ENCODE measurements around the gene C6orf58. TPM values are rescaled to one million over a fixed set of nuclear protein-coding genes. Genes with fewer than 3 reads are reported as not detected.

The C6orf58 gene
- total and polyA plus RNA-seq, 10 of the 15 experiments (the other 5 are each of a cell fraction or from before 2014, with no cell fraction given): 0.06 to 0.43 (median 0.12) TPM; not detected in 2

DNA sequence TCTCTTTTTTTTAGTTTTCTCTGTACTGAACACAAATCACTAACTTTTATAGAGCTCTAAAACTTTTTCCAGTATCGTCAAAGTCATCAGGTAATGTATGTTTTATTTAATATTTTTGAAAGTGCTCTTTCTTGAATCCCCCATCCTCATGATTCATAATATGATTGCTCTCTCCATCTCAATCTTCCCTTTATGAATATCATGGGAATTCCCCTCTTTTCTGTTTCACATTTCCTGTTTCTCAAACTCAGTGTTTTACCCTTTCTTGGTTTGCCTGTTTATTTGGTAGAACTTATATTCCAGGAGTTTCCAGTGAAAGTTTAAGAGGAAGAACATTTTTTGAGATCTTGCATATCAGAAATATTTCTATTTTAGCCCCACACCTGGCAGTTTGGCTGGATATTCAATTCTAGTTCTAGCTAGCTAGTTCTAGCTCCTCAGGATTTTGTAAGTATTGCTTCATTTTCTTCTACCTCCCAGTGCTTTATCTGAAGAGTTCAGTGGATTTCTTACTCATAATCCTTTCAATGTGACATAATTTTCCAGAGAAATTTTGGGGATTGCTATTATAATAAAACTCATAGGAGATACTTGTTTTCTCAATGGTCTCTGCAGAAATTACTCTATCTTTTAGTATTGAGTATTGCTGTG, 6.1 kb upstream of the C6orf58 start (continued):
- TF ChIP-seq NR2F1 (conservative IDR thresholded peaks at IDR 0.05) (no peak), ZNF622 (IDR thresholded peaks at IDR 0.05) (no peak), STAT3 (IDR thresholded peaks at IDR 0.05; ENCODE audit: low read depth, low read length) (no peak), PAX8 (IDR thresholded peaks at IDR 0.05) (no peak), PML (IDR thresholded peaks at IDR 0.05; ENCODE audit: low read length) (no peak), CBX3 (IDR thresholded peaks at IDR 0.05; ENCODE audit: borderline replicate concordance, low read depth) (no peak), MTA2 (IDR thresholded peaks at IDR 0.05; ENCODE audit: low read depth) (no peak), PAX5 (IDR thresholded peaks at IDR 0.05; ENCODE audit: borderline replicate concordance, low read depth, low read length) (no peak), NFXL1 (IDR thresholded peaks at IDR 0.05; ENCODE audit: borderline replicate concordance) (no peak), BRCA1 (IDR thresholded peaks at IDR 0.05; ENCODE audit: low read depth, low read length) (no peak), NFYB (IDR thresholded peaks at IDR 0.05; ENCODE audit: insufficient read depth, low read depth, low read length) (no peak), RELA (IDR thresholded peaks at IDR 0.05; ENCODE audit: borderline replicate concordance, partially characterized antibody) (peak; percentile 32), STAT1 (conservative IDR thresholded peaks at IDR 0.05) (no peak), ZZZ3 (IDR thresholded peaks at IDR 0.05; ENCODE audit: control insufficient read depth, insufficient read length, low read depth) (no peak), SUZ12 (IDR thresholded peaks at IDR 0.05; ENCODE audit: unreplicated experiment) (no peak), MTA3 (IDR thresholded peaks at IDR 0.05; ENCODE audit: borderline replicate concordance, low read length) (no peak), NBN (IDR thresholded peaks at IDR 0.05) (no peak), SMC3 (IDR thresholded peaks at IDR 0.05; ENCODE audit: borderline replicate concordance, low read length) (no peak), CREM (IDR thresholded peaks at IDR 0.05; ENCODE audit: low read depth) (peak; percentile 52; the same call in 1 of the 2 replicates), IKZF2 (IDR thresholded peaks at IDR 0.05) (peak; percentile 30 to 50; a peak in 3 of 4 replicates), CEBPZ (IDR thresholded peaks at IDR 0.05; ENCODE audit: low read depth, low read length) (no peak), RCOR1 (conservative IDR thresholded peaks at IDR 0.05; ENCODE audit: low read depth, low read length) (no peak), EP300 (IDR thresholded peaks at IDR 0.05; ENCODE audit: borderline replicate concordance in 1 of 2, control insufficient read depth in 1 of 2, low read depth in 2 of 2, low read length in 2 of 2) (peak in 1 of 2 experiments; percentile 37; a peak in 1 of 4 replicates), EZH2 (IDR thresholded peaks at IDR 0.05; ENCODE audit: borderline replicate concordance, control insufficient read depth, low read depth, low read length) (no peak), DPF2 (IDR thresholded peaks at IDR 0.05) (no peak)
- TF ChIP-seq, protein P1, sequence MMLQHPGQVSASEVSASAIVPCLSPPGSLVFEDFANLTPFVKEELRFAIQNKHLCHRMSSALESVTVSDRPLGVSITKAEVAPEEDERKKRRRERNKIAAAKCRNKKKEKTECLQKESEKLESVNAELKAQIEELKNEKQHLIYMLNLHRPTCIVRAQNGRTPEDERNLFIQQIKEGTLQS (IDR thresholded peaks at IDR 0.05; ENCODE audit: borderline replicate concordance, extremely low read depth, low read depth, low read length): no peak
- TF ChIP-seq, protein P2, sequence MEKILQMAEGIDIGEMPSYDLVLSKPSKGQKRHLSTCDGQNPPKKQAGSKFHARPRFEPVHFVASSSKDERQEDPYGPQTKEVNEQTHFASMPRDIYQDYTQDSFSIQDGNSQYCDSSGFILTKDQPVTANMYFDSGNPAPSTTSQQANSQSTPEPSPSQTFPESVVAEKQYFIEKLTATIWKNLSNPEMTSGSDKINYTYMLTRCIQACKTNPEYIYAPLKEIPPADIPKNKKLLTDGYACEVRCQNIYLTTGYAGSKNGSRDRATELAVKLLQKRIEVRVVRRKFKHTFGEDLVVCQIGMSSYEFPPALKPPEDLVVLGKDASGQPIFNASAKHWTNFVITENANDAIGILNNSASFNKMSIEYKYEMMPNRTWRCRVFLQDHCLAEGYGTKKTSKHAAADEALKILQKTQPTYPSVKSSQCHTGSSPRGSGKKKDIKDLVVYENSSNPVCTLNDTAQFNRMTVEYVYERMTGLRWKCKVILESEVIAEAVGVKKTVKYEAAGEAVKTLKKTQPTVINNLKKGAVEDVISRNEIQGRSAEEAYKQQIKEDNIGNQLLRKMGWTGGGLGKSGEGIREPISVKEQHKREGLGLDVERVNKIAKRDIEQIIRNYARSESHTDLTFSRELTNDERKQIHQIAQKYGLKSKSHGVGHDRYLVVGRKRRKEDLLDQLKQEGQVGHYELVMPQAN (conservative IDR thresholded peaks at IDR 0.05): no peak
